ENCODE data around the gene MINDY2. TPM values are rescaled to one million over a fixed set of nuclear protein-coding genes. Genes with fewer than 3 reads are reported as not detected.

MINDY2 gene, protein sequence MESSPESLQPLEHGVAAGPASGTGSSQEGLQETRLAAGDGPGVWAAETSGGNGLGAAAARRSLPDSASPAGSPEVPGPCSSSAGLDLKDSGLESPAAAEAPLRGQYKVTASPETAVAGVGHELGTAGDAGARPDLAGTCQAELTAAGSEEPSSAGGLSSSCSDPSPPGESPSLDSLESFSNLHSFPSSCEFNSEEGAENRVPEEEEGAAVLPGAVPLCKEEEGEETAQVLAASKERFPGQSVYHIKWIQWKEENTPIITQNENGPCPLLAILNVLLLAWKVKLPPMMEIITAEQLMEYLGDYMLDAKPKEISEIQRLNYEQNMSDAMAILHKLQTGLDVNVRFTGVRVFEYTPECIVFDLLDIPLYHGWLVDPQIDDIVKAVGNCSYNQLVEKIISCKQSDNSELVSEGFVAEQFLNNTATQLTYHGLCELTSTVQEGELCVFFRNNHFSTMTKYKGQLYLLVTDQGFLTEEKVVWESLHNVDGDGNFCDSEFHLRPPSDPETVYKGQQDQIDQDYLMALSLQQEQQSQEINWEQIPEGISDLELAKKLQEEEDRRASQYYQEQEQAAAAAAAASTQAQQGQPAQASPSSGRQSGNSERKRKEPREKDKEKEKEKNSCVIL
- total RNA-seq (2014; rRNA removed; shearing (Covaris generic)): 13.2 and 17.2 TPM in 2 replicates

DNA sequence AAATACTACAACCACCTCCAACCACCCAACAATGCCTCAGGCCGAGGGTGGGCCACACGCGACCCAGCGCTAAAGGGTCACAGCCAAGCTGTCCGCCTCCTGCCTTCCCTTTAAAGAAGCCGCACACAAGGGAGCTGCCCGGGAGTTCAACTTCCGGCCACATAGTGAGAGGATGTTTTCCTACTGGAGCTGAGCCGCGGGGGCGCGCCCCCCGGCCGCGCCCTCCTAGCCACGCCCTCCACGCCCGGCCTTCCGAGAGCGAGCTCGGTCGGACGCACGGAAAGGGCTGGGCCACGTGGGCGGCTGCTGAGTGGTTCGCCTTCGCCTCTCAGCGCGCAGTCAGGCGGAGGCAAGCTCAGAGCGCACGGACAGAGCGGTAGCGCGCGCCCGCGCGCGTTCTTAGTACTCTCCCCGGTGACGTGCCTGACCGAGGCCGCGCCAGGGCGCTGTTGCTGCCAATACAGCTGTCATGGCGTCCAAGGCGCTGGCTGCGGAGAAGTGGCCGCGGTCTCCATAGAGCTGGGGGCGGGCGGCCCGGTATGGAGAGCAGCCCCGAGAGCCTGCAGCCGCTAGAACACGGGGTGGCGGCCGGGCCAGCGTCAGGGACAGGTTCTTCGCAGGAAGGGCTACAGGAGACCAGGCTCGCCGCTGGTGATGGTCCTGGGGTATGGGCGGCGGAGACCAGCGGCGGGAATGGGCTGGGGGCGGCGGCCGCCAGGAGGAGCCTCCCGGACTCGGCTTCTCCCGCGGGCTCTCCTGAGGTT is at the start of gene MINDY2:
TSS of gene MINDY2 (plus strand) at position 446 of the 764 bp plus-strand sequence. CDS start at position 540, 94 bp downstream.
- no peaks in the 10 kb centered on the region for H3K27me3 ChIP-seq (ENCODE audit: control insufficient read depth, insufficient read depth, low read length)
- DNase-seq: peak; percentile 96
- no peaks in the 10 kb centered on the region for H3K36me3 ChIP-seq (replicated peaks; ENCODE audit: control insufficient read depth, insufficient read depth, low read length)

DNA sequence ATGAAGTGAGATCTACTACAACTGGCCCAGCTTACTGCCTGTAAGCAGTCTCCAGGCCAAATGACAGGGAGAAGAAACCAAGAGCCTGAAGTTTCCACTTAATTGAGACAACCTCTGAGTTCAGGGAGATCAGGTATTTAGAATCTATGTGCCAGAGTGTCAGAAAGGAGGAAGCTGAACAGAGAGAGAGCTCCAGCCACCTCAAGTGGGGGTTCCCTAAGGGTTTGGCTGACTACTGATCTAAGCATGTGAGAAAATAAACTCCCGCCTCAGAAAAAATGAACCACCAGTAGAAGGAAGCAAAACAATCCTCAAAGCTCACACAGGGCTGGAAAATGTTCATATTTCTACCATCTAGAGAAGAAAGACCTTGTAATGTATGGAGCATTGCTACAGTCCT is 46.6 kb upstream of the MINDY2 start:
- no peak for DNase-seq
- Histone ChIP-seq H3K36me3 (replicated peaks; ENCODE audit: control insufficient read depth, insufficient read depth, low read length) (no peaks in the 10 kb centered on the region), H3K27me3 (ENCODE audit: control insufficient read depth, insufficient read depth, low read length) (no peaks in the 10 kb centered on the region), H3K4me3 (ENCODE audit: insufficient read depth, low read depth, low read length) (no peak overlapping the region)

More for the DNA sequence above, at the start of gene MINDY2:
- peak within 1 kb of the TSS; percentile 93 for H3K4me3 ChIP-seq (ENCODE audit: insufficient read depth, low read depth, low read length)

DNA sequence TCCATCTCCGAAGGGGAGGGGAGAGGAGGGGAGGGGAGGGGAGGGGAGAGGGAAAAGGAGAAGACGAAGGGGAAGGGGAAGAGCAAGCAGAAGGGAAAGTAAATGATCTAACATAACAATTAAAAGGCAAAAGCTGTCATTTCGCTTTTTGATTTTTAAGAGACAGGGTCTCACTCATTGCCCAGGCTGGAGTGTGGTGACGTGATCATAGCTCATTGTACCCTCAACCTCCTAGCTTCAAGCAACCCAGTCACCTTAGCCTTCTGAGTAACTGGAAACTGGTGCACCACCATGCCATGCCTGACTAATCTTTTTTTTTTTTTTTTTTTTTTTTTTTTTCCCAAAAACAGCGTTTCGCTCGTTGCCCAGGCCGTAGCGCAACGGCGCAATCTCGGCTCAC is 44.2 kb upstream of the MINDY2 start:
- DNase-seq: no peak
- Histone ChIP-seq H3K4me3 (ENCODE audit: insufficient read depth, low read depth, low read length) (no peak overlapping the region), H3K36me3 (replicated peaks; ENCODE audit: control insufficient read depth, insufficient read depth, low read length) (no peaks in the 10 kb centered on the region), H3K27me3 (ENCODE audit: control insufficient read depth, insufficient read depth, low read length) (no peaks in the 10 kb centered on the region)

DNA sequence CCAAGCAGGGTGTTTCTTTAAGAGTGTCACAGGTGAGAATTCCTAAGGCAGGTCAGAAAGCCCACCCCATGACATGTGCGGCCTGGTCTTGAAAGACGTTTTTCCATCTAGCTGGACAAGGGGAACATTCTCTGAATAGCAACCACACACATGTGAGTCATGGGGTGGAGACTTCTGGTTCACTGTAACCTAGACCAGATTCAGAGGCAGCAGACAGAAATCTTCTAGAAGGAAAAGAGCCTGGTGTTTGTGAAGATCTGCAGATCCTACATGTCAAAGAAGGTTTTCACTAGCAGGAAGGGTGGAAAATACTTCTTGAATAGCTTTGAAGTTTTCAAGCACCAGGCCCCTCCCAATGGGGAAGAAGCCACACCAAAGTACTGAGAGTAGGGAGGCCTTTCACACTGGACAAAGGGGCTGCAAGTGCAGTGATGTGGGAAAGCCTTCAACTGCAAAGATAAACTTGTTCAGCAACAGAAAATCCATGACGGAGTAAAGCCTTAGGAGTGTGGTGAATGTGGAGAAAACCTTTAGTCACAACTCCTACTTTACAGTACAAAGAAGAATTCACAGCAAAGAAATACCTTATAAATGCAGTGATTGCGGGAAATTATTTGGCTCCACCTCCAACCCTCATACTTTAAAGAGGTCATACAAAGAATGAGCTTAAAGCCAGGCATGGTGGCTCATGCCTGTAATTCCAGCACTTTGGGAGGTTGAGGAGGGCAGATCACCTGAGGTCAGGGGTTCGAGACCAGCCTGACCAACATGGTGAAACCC is 39.2 kb upstream of the MINDY2 start:
- no peak for DNase-seq
- Histone ChIP-seq H3K27me3 (ENCODE audit: control insufficient read depth, insufficient read depth, low read length) (no peaks in the 10 kb centered on the region), H3K4me3 (ENCODE audit: insufficient read depth, low read depth, low read length) (no peak overlapping the region), H3K36me3 (replicated peaks; ENCODE audit: control insufficient read depth, insufficient read depth, low read length) (no peaks in the 10 kb centered on the region)

DNA sequence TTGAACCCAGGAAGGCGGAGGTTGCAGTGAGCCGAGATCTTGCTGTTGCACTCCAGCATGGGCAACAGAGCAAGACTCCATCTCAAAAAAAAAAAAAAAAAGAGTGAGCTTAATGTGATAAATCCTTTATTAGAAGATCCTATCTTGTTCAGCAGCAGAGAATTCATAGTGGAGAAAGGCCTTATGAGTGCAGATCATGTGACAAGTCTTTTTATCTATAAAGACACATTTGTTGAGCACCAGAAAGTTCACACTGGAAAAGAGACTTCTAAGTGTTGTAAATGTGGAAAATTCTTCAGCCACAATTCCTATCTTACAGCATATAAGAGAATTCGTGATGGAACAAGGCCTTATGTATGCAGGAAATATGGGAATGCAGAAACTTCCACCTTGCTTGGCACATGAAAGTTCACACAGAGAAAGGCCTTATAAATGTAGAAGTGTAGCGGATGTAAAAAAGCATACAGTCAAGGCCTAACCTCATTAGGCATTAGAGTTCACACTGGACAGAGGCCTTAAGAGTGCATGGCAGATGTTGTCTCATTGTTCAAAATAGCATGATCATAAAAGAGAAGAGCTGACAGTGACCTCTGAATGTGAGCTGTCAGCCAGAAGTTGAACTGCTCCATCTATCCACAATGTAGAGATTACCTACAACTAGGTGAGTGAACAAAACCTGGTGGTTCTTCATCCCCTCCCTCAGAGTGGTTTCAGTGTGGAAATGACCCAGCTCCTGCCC is 38.3 kb upstream of the MINDY2 start:
- no peak for DNase-seq
- no peaks in the 10 kb centered on the region for H3K36me3 ChIP-seq (replicated peaks; ENCODE audit: control insufficient read depth, insufficient read depth, low read length)

DNA sequence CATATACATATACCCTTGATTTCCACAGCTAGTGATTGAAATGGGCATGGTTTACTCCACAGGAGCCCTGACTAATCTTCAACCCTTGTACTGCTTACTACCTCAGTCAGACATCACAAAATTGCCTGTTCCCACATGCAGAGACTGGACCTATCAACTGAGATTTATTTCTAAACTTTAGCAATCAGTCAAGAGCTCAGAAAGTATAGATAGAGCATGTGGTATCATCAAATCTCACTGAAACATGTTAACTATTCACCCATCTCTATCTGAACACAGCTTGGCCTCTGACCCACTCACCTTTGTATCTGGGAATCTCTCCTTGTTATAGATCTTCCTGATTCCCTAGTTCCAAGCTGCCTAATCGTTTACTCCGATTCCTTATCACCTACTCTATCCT is 36.2 kb upstream of the MINDY2 start:
- H3K27me3 ChIP-seq (ENCODE audit: control insufficient read depth, insufficient read depth, low read length): no peaks in the 10 kb centered on the region
- no peak for DNase-seq
- no peak overlapping the region for H3K4me3 ChIP-seq (ENCODE audit: insufficient read depth, low read depth, low read length)
- H3K36me3 ChIP-seq (replicated peaks; ENCODE audit: control insufficient read depth, insufficient read depth, low read length): no peaks in the 10 kb centered on the region

More for the DNA sequence above, 38.3 kb upstream of the MINDY2 start:
- H3K27me3 ChIP-seq (ENCODE audit: control insufficient read depth, insufficient read depth, low read length): no peaks in the 10 kb centered on the region
- H3K4me3 ChIP-seq (ENCODE audit: insufficient read depth, low read depth, low read length): no peak overlapping the region

DNA sequence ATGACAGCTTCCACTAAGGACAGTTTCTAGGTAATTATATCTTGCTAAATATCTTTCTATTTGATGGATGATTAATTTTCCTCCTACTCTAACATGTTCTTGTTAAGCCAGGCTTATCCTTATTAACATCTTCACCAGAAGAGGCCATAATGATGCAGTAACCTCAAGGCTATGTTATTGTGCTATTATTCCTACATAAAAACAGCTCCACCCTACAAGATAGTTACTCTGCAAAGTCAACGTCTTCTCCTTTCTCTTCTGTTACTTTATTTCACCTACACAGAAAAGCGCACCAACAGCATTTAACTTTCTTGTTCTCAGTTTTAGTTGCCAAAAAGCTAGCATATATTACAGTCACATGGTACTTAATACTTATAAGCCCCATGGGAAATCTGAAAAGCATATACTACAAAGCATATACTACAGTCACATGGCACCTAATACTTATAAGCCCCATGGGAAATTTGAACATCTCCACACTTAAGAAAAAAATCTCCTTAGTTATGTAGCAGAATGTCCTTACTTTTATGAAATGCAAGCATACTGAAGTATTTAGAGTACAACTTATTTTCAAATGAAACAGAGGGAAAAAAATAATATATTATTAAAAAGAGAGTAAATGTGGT is 35.0 kb upstream of the MINDY2 start:
- no peak for DNase-seq

DNA sequence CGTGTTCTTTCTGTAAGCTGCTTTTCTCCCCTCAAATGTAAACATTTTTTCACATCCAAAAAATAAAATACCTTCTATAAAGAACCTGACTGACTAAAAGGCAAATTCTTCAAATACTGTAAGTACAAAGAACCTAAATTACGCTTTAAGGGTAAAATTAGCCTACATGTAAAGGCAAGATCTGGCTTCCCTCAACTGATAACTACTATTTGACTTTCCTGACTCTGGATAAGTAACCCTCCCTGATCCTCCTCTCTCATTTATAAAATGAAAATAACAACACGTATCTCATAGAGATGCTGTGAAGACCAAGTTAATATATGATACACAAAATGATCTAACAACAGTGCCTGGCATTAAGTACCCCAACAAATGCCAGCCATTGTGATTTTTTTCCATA is 33.8 kb upstream of the MINDY2 start:
- no peak for DNase-seq
- Histone ChIP-seq H3K4me3 (ENCODE audit: insufficient read depth, low read depth, low read length) (no peak overlapping the region), H3K27me3 (ENCODE audit: control insufficient read depth, insufficient read depth, low read length) (no peaks in the 10 kb centered on the region), H3K36me3 (replicated peaks; ENCODE audit: control insufficient read depth, insufficient read depth, low read length) (no peaks in the 10 kb centered on the region)

More for the DNA sequence above, 35.0 kb upstream of the MINDY2 start:
- Histone ChIP-seq H3K27me3 (ENCODE audit: control insufficient read depth, insufficient read depth, low read length) (no peaks in the 10 kb centered on the region), H3K4me3 (ENCODE audit: insufficient read depth, low read depth, low read length) (no peak overlapping the region), H3K36me3 (replicated peaks; ENCODE audit: control insufficient read depth, insufficient read depth, low read length) (no peaks in the 10 kb centered on the region)

DNA sequence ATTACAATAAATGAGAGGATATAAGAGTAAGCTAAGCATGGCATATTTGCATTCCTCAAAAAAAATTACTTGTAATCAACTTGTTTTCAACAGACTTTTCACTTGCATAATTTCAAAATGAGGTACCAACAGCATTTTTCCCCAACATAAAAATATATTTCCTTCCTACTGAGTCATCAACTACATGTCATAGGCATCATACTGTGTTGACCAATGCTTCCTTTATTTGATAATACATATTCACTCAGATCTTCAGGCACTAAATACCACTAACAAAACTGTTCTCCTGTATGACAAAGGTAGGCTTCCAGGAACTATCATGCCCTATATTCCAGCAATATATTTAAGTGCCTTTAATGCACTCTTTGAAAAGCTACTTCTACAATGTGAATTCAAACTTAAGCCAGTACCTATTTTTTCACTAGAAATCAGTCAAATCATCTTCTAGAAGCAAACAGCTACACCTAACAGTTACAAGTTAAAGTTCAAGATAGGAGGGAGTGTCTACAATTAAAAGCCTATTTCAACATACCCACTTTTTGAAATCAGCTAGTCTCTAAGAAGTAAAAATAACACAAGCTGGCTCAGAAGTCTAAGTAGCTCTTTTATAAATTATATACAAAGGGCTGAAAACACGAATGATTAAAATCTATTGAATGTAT is 32.9 kb upstream of the MINDY2 start:
- no peaks in the 10 kb centered on the region for H3K27me3 ChIP-seq (ENCODE audit: control insufficient read depth, insufficient read depth, low read length)
- H3K36me3 ChIP-seq (replicated peaks; ENCODE audit: control insufficient read depth, insufficient read depth, low read length): no peaks in the 10 kb centered on the region
- DNase-seq: no peak
- H3K4me3 ChIP-seq (ENCODE audit: insufficient read depth, low read depth, low read length): no peak overlapping the region

DNA sequence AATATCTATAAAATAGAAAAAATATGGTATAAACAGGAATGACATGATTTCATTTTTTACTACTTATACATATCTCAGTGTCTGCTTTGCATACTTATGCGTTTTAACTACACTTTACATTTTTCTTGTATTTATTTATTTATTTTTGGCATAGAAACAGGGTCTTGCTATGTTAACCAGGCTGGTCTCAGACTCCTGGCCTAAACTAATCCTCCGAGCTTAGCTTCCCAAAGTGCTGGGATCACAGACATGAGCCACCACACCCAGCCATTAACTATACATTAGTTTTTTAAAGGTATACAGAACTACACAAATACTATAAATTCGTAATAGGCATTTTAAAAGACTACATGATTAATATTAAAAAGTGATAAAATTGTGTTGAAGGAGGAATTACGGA is 30.7 kb upstream of the MINDY2 start:
- H3K27me3 ChIP-seq (ENCODE audit: control insufficient read depth, insufficient read depth, low read length): no peaks in the 10 kb centered on the region
- H3K36me3 ChIP-seq (replicated peaks; ENCODE audit: control insufficient read depth, insufficient read depth, low read length): no peaks in the 10 kb centered on the region
- no peak for DNase-seq
- H3K4me3 ChIP-seq (ENCODE audit: insufficient read depth, low read depth, low read length): no peak overlapping the region

DNA sequence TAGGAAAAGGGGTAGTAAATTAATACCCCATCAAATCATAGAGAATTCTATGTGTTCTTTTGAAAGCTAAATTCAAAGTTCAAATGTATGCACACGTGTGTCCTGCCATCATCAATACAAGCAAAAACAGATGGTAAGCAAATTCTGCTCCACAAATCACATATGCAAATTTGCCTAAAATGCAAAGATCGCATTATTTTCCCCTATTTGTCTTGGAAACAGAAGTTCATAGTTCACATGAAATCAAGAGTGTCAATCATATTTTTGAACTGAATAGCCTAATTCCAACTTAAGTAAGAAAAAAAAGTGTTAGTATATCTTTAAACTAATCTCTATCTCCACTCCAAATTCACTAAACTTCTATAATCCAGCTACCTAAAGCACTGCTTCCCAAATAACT is 30.1 kb upstream of the MINDY2 start:
- no peaks in the 10 kb centered on the region for H3K36me3 ChIP-seq (replicated peaks; ENCODE audit: control insufficient read depth, insufficient read depth, low read length)
- H3K4me3 ChIP-seq (ENCODE audit: insufficient read depth, low read depth, low read length): no peak overlapping the region
- DNase-seq: no peak
- H3K27me3 ChIP-seq (ENCODE audit: control insufficient read depth, insufficient read depth, low read length): no peaks in the 10 kb centered on the region

DNA sequence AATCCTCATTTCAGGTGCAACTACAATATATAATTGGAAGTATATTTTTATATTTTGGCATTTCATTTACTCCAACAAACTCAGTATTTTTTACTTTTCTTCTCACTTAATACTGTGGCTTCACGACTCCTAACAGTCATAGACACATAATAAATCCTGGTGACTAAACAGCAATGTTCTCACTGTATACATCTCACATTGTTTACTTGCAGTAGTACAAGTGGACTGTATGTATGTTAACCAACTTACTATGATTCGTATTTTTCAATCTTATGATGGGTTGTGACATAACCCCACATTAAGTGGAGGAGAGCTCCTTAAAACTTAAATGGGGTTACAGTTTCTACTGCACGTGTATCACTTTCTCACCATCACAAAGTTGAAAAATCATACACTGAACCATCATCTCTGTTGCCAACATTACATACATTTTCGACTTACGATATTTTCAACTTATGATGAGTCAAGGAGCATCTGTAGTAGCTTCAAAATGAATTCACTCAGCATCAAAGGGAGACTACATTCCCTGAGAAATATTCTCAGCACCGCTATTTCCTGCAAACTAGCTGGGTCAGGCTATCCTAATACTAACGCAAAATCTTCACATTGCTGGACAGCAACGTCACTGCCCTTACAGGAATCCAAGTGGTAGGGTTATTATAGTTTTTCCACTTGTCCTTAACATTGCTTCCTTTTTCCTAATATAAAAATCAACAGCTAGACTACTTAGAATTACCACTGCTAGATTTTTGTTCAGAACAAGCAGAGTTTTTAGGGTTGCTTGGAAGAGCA is 28.9 kb upstream of the MINDY2 start:
- Histone ChIP-seq H3K27me3 (ENCODE audit: control insufficient read depth, insufficient read depth, low read length) (no peaks in the 10 kb centered on the region), H3K4me3 (ENCODE audit: insufficient read depth, low read depth, low read length) (no peak overlapping the region), H3K36me3 (replicated peaks; ENCODE audit: control insufficient read depth, insufficient read depth, low read length) (no peaks in the 10 kb centered on the region)
- DNase-seq: no peak

Data from H7 (cell line).